Measurements from ENCODE around the gene RXRB. TPM values are rescaled to one million over a fixed set of nuclear protein-coding genes. Genes with fewer than 3 reads are reported as not detected.

The RXRB gene
- total and polyA plus RNA-seq, 2 of the 8 experiments (the other 6 are each of a cell fraction or from before 2014, with no cell fraction given), result 13.0 to 18.1 TPM

GRCh38 chr6:33248932-33249731 is 48.7 kb upstream of the RXRB start (continued):
- no peak for TF ChIP-seq SAP30 (IDR thresholded peaks at IDR 0.05; ENCODE audit: insufficient read depth, insufficient replicate concordance, low read length)
- no peak for TF ChIP-seq KDM1A (IDR thresholded peaks at IDR 0.05; ENCODE audit: borderline replicate concordance, low read length)
- TF ChIP-seq ATF2 (IDR thresholded peaks at IDR 0.05; ENCODE audit: low read length), result no peak
- no peak for TF ChIP-seq CHD7 (IDR thresholded peaks at IDR 0.05; ENCODE audit: insufficient replicate concordance, low read length)
- 0 out of 2 replicates have a peak, but pooled peaks have one; percentile 16 for TF ChIP-seq BACH1 (IDR thresholded peaks at IDR 0.05; ENCODE audit: low read length)
- TF ChIP-seq TBP (IDR thresholded peaks at IDR 0.05; ENCODE audit: low read depth, low read length), result peak; percentile 49
- TF ChIP-seq BRCA1 (IDR thresholded peaks at IDR 0.05; ENCODE audit: low read depth, low read length), result no peak
- TF ChIP-seq CBX8 (IDR thresholded peaks at IDR 0.05; ENCODE audit: borderline replicate concordance, low read depth, low read length), result no peak

Data from H1 (cell line).